HL-60 (cell line): ENCODE measurements around the gene GASK1A.

Source experiments
- CTCF ChIP-seq: IDR thresholded peaks from one replicate; pipeline ENCODE4 v1.5.1; 2011; ENCODE audit warnings: low read length, control low read depth, inconsistent platforms; ENCODE audit not compliant: insufficient read depth
- SPI1 ChIP-seq: IDR thresholded peaks from 2 replicates; pipeline ENCODE4 v1.6.1; 2012; ENCODE audit warnings: low read depth, mild to moderate bottlenecking, borderline replicate concordance

- TF ChIP-seq CTCF, result no peak
- no peak for TF ChIP-seq SPI1
Measured at GRCh38 chr3:42982645-42983412, 3.7 kb downstream of the GASK1A start.
